PC-9 (cell line): ENCODE measurements around the gene NUDT3.

Experiments
- EZH2 ChIP-seq: fragments of 200-600 bp; sonication (generic); IDR thresholded peaks from 2 replicates; pipeline ENCODE4 v1.8.0; 2017; ENCODE audit warnings: antibody characterized with exemption, low read depth
- TF ChIP-seq, protein P1 (sequence below): fragments of 200-600 bp; sonication (generic); conservative IDR thresholded peaks from 2 replicates; pipeline ENCODE4 v1.6.1; 2017; ENCODE audit warnings: mixed run types, antibody characterized with exemption, mild to moderate bottlenecking, moderate library complexity

DNA sequence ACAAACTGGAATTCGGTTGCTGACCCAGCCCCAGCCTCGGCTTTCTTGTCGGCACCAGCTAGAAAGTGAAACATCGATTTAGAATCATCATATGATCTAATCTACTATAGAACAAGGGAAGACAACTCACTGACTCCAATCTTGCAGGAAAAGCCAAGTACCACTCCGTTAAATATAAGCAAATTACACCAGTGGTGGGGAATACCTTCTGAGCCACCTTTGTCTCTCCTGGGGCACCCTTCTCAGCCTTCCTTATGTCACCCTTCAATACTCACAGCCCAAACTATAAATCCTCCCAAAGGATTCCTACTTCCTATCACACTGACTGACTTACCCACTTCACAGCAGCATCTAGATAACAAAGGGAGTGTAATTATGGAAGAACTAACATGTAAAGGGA is 25.9 kb upstream of the NUDT3 start:
- no peak for TF ChIP-seq EZH2
- TF ChIP-seq, protein P1, sequence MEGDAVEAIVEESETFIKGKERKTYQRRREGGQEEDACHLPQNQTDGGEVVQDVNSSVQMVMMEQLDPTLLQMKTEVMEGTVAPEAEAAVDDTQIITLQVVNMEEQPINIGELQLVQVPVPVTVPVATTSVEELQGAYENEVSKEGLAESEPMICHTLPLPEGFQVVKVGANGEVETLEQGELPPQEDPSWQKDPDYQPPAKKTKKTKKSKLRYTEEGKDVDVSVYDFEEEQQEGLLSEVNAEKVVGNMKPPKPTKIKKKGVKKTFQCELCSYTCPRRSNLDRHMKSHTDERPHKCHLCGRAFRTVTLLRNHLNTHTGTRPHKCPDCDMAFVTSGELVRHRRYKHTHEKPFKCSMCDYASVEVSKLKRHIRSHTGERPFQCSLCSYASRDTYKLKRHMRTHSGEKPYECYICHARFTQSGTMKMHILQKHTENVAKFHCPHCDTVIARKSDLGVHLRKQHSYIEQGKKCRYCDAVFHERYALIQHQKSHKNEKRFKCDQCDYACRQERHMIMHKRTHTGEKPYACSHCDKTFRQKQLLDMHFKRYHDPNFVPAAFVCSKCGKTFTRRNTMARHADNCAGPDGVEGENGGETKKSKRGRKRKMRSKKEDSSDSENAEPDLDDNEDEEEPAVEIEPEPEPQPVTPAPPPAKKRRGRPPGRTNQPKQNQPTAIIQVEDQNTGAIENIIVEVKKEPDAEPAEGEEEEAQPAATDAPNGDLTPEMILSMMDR, result no peak
